DND-41 (cell line): ENCODE results near the gene PSG6.

ENCODE experiments used
- EZH2 ChIP-seq: IDR thresholded peaks from 3 replicates; pipeline ENCODE4 v1.6.1; 2012; ENCODE audit warnings: borderline replicate concordance, low read depth, mild to moderate bottlenecking, moderate library complexity, low read length, inconsistent platforms; ENCODE audit not compliant: severe bottlenecking
- TF ChIP-seq, protein P1 (sequence below): IDR thresholded peaks from 2 replicates; pipeline ENCODE4 v1.5.1; 2012; ENCODE audit warnings: borderline replicate concordance, low read length, moderate library complexity, mild to moderate bottlenecking; ENCODE audit not compliant: poor library complexity, severe bottlenecking; ENCODE audit errors: extremely low read depth

DNA sequence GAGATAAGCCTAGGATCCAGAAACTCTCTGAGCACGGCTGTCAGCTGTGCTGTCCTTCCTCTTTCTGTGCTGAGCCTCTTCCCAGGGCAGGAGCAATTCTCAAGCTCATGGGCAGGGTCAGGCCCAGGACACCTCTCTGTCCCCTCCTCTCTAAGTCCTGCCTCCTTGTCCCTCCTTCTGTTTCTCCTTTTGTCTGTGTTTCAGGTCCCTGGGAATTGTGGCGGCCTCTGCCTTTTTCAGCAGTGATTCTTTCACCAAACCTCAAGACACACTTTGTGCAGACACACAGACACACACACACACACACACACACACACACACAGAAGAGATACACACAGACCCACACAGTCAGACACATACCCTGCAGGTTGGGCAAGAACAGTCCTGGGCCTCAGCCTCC, 38.1 kb downstream of the PSG6 start, which contains the start of gene PSG1:
- TF ChIP-seq EZH2 = no peak
- TF ChIP-seq, protein P1, sequence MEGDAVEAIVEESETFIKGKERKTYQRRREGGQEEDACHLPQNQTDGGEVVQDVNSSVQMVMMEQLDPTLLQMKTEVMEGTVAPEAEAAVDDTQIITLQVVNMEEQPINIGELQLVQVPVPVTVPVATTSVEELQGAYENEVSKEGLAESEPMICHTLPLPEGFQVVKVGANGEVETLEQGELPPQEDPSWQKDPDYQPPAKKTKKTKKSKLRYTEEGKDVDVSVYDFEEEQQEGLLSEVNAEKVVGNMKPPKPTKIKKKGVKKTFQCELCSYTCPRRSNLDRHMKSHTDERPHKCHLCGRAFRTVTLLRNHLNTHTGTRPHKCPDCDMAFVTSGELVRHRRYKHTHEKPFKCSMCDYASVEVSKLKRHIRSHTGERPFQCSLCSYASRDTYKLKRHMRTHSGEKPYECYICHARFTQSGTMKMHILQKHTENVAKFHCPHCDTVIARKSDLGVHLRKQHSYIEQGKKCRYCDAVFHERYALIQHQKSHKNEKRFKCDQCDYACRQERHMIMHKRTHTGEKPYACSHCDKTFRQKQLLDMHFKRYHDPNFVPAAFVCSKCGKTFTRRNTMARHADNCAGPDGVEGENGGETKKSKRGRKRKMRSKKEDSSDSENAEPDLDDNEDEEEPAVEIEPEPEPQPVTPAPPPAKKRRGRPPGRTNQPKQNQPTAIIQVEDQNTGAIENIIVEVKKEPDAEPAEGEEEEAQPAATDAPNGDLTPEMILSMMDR = no peak
